Activated CD4-positive, alpha-beta T cell treated with anti-CD3 and anti-CD28 coated beads for 1 hour (primary cell): ENCODE measurements around the gene CALML5.

ENCODE experiments used
- DNase-seq: peaks from one replicate; pipeline ENCODE4 v3.0.0-alpha.2; 2020

The CALML5 gene

GRCh38 chr10:5514226-5514850 is 15.0 kb upstream of the CALML5 start:
- no peak for DNase-seq

- DNase-seq, result no peak
Measured at GRCh38 chr10:5512881-5513612, 13.7 kb upstream of the CALML5 start.

- no peak for DNase-seq
Measured at GRCh38 chr10:5512331-5512730, 13.0 kb upstream of the CALML5 start.

- no peak for DNase-seq
Measured at GRCh38 chr10:5511885-5512280, 12.5 kb upstream of the CALML5 start.

- DNase-seq, result no peak
Measured at GRCh38 chr10:5511231-5511884, 12.0 kb upstream of the CALML5 start.

- no peak for DNase-seq
Measured at GRCh38 chr10:5510281-5511072, 11.1 kb upstream of the CALML5 start.

- no peak for DNase-seq
Measured at GRCh38 chr10:5509691-5510090, 10.3 kb upstream of the CALML5 start.

GRCh38 chr10:5509236-5509635 is 9.9 kb upstream of the CALML5 start:
- no peak for DNase-seq

GRCh38 chr10:5508786-5509185 is 9.4 kb upstream of the CALML5 start:
- no peak for DNase-seq

- no peak for DNase-seq
Measured at GRCh38 chr10:5508161-5508604, 8.8 kb upstream of the CALML5 start.

- no peak for DNase-seq
Measured at GRCh38 chr10:5507649-5508131, 8.3 kb upstream of the CALML5 start.

GRCh38 chr10:5506751-5507648 is 7.6 kb upstream of the CALML5 start:
- no peak for DNase-seq

GRCh38 chr10:5506246-5506645 is 6.9 kb upstream of the CALML5 start:
- DNase-seq, result no peak

GRCh38 chr10:5504146-5505072 is 5.0 kb upstream of the CALML5 start:
- no peak for DNase-seq

GRCh38 chr10:5503477-5503835 is 4.1 kb upstream of the CALML5 start:
- DNase-seq, result no peak

- DNase-seq, result no peak
Measured at GRCh38 chr10:5502571-5503476, 3.5 kb upstream of the CALML5 start.

GRCh38 chr10:5502061-5502521 is 2.7 kb upstream of the CALML5 start:
- DNase-seq, result no peak

- DNase-seq, result no peak
Measured at GRCh38 chr10:5500910-5501309, 1.5 kb upstream of the CALML5 start.

GRCh38 chr10:5500162-5500670 is 846 bp upstream of the CALML5 start:
- no peak for DNase-seq
